Common myeloid progenitor, CD34-positive (primary cell): Measurements from ENCODE around the gene KIAA0040.

Experiments used
- CTCF ChIA-PET: fragments of 350-600 bp; sonication (Branson Sonifier 250); formaldehyde crosslinking; loops from one replicate; lab custom pipeline; 2021; ENCODE audit warnings: antibody characterized with exemption; lab: Charles Lee
- POLR2A ChIA-PET: fragments of 350-600 bp; sonication (Branson Sonifier 250); formaldehyde crosslinking; loops from one replicate; lab custom pipeline; 2021; ENCODE audit warnings: antibody characterized with exemption; lab: Charles Lee
- DNase-seq, 3 donors: peaks; one replicate each; pipeline versions ENCODE4 v3.0.0 to v3.0.0-alpha.2; 2013
- H3K27ac ChIP-seq, 2 experiments: 1 replicate in 1 of 2; 2 replicates in 1 of 2; pipeline ENCODE4 v1.7.0; 2013; ENCODE audit warnings: inconsistent platforms in 2 of 2, low read length in 2 of 2, mild to moderate bottlenecking in 2 of 2, low read depth in 1 of 2, moderate library complexity in 1 of 2; ENCODE audit not compliant: severe bottlenecking in 2 of 2, insufficient read depth in 1 of 2, poor library complexity in 1 of 2
- H3K27me3 ChIP-seq, 5 experiments: replicated peaks in 2 of 5; 1 replicate in 3 of 5; 2 replicates in 2 of 5; pipeline versions ENCODE4 v1.6.1 to v1.7.0; 2013; ENCODE audit warnings: low read length in 4 of 5, mild to moderate bottlenecking in 2 of 5, moderate library complexity in 2 of 5, inconsistent platforms in 1 of 5; ENCODE audit not compliant: insufficient read depth in 5 of 5, control insufficient read depth in 4 of 5
- H3K36me3 ChIP-seq, 4 experiments: 1 replicate in 2 of 4; 2 replicates in 2 of 4; pipeline versions ENCODE4 v1.6.1 to v1.7.0; 2013; ENCODE audit warnings: low read length in 3 of 4, control low read depth in 1 of 4, mild to moderate bottlenecking in 1 of 4; ENCODE audit not compliant: control insufficient read depth in 4 of 4, insufficient read depth in 4 of 4
- H3K4me1 ChIP-seq, 4 experiments: 1 replicate in 3 of 4; 2 replicates in 1 of 4; pipeline versions ENCODE4 v1.6.1 to v1.7.1; 2013; ENCODE audit warnings: low read length in 3 of 4, mild to moderate bottlenecking in 3 of 4, control low read depth in 1 of 4, inconsistent platforms in 1 of 4, moderate library complexity in 1 of 4; ENCODE audit not compliant: control insufficient read depth in 4 of 4, insufficient read depth in 4 of 4; ENCODE audit errors: control extremely low read depth in 1 of 4
- H3K4me3 ChIP-seq, 7 experiments: 1 replicate in 4 of 7; 2 replicates in 3 of 7; pipeline versions ENCODE4 v1.5.1 to v1.7.0; 2013; ENCODE audit warnings: mild to moderate bottlenecking in 7 of 7, low read length in 6 of 7, moderate library complexity in 6 of 7, inconsistent platforms in 2 of 7, low read depth in 2 of 7, control low read depth in 1 of 7; ENCODE audit not compliant: insufficient read depth in 4 of 7, control insufficient read depth in 1 of 7; ENCODE audit errors: extremely low read depth in 1 of 7
- H3K9me3 ChIP-seq, 5 experiments: 1 replicate in 4 of 5; 2 replicates in 1 of 5; pipeline versions ENCODE4 v1.6.1 to v1.7.1; 2013; ENCODE audit warnings: low read length in 4 of 5, mild to moderate bottlenecking in 2 of 5, inconsistent platforms in 1 of 5, low read depth in 1 of 5, moderate library complexity in 1 of 5; ENCODE audit not compliant: control insufficient read depth in 4 of 5, insufficient read depth in 2 of 5; ENCODE audit errors: control extremely low read depth in 1 of 5
- WGBS: methylation state at CpG from one replicate; pipeline ENCODE4 v1.1.5; 2013; ENCODE audit not compliant: insufficient coverage; 5-methylcytosine and 5-hydroxymethylcytosine counted together

KIAA0040 gene

DNA sequence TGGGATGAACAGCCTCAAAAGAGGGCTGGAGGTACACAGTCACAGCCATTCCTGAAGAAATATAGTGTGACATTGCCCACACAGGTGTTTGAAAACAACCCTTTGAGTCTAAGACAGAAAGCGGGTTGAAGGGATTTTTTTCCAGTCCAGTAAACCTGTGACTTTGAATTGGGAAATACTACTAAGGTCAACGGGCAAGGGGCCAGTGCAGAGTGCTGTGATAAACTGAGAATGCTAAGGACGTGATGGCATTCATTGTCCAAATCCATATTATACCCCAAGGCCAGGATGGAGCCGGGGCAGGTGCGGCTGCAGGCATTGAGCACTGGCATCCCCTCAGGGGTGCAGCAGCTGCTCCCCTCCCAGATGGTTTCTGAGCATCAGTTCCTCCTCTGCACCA is 36.6 kb downstream of the KIAA0040 start:
- peaks cover 2 to 9% (median 6%) of the 10 kb centered on the region in 4 experiments for H3K4me1 ChIP-seq
- peaks cover 8 to 22% (median 13%) of the 10 kb centered on the region in 4 experiments for H3K36me3 ChIP-seq
- H3K27ac ChIP-seq, result no peak overlapping the region
- 71% methylated on average over 4 of the region's 5 CpGs for WGBS
- DNase-seq, result no peak
- no peak overlapping the region for H3K4me3 ChIP-seq
- no peaks in the 10 kb centered on the region for H3K9me3 ChIP-seq
- peaks cover 0 to 24% (median 7%) of the 10 kb centered on the region in 5 experiments for H3K27me3 ChIP-seq
- POLR2A ChIA-PET, result no interaction called here
- CTCF ChIA-PET, result interaction anchor here (0.7 to 12.2 kb wide), 23 partner anchors 9 to 919 kb away, joined by 3 to 167 read pairs (median 5); no protein-coding TSS in a partner anchor

DNA sequence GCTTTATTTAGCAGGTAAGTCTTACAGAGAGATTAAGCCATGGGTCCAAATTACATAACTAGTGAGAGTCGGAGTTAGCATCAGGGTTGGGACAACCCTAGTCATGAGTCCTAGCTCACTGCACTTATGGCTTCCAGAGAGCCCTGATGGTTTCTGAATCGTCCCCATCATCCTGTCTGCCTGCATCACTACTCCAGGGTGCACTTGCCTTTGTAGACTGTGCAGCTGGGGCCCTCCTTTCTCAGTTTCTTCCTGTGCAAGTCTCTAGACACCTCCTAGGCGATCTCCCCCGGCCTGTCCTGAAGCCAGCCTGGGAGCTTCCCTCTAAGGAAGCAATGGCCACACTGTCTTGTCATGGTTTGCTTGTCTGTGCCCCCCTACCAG is 37.1 kb downstream of the KIAA0040 start:
- Histone ChIP-seq H3K36me3 (peaks cover 7 to 17% (median 11%) of the 10 kb centered on the region in 4 experiments), H3K4me3 (no peak overlapping the region), H3K27ac (no peak overlapping the region), H3K27me3 (peaks cover 0 to 24% (median 7%) of the 10 kb centered on the region in 5 experiments), H3K4me1 (peaks cover 2 to 9% (median 5%) of the 10 kb centered on the region in 4 experiments), H3K9me3 (no peaks in the 10 kb centered on the region)
- POLR2A ChIA-PET, result interaction anchor here (1.0 kb wide), 1 partner anchor 163 kb away, joined by 5 read pairs; no protein-coding TSS in a partner anchor
- WGBS, result 92% methylated on average over 4 of the region's 4 CpGs
- CTCF ChIA-PET, result interaction anchor here (0.7 to 12.2 kb wide), 42 partner anchors 9 to 919 kb away, joined by 3 to 167 read pairs (median 5); no protein-coding TSS in a partner anchor
- no peak for DNase-seq

DNA sequence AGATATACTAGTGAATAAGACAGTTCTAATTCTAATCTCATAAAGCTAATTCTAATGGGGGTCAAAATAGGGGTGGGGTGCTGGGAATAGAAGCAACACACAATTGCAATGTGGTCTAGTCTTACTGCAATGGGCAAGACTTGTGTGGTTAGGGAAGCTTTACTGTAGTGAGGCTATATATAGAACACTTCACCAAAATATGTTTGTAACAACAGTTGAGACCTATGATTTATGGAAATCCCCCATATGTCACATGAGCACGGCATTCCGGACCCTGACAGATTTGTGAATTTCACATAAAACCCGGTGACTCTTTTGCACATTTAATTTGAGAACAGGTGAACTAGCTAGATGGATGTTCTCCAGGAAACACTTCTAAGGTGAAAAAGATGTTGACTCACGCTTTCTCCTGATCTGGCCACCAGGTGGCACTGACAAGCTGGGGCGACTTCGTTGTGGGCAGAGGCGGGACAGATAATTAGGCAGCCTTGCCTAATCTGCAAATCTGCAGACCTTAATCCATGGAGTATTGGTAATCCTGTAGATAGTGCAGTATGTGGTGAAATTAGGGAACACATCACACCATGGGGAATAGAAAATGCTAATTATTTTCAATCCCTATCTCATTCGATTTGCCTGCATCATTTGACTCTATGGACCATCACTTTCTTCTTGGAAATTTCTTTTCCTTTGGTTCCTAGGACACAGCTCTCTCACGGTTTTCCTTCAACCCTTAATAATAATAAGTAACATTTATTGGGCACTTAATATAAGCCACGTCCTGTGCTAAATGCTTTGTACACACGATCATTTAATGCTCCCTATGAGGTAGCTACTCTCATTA is 37.7 kb downstream of the KIAA0040 start:
- Histone ChIP-seq H3K4me1 (peaks cover 0 to 9% (median 5%) of the 10 kb centered on the region in 4 experiments), H3K27me3 (peaks cover 0 to 28% (median 9%) of the 10 kb centered on the region in 5 experiments), H3K4me3 (no peak overlapping the region), H3K9me3 (no peaks in the 10 kb centered on the region), H3K36me3 (peaks cover 2 to 11% (median 6%) of the 10 kb centered on the region in 4 experiments), H3K27ac (no peak overlapping the region)
- ChIA-PET POLR2A (interaction anchor here (0.5 to 1.0 kb wide), 2 partner anchors 33 to 164 kb away, joined by 3 to 5 read pairs; no protein-coding TSS in a partner anchor), CTCF (interaction anchor here (0.6 to 12.2 kb wide), 46 partner anchors 9 to 920 kb away, joined by 3 to 167 read pairs (median 4); no protein-coding TSS in a partner anchor)
- WGBS, result 23% methylated on average over 7 of the region's 11 CpGs
- DNase-seq, result peak; percentile 56 to 83 (median 77)

DNA sequence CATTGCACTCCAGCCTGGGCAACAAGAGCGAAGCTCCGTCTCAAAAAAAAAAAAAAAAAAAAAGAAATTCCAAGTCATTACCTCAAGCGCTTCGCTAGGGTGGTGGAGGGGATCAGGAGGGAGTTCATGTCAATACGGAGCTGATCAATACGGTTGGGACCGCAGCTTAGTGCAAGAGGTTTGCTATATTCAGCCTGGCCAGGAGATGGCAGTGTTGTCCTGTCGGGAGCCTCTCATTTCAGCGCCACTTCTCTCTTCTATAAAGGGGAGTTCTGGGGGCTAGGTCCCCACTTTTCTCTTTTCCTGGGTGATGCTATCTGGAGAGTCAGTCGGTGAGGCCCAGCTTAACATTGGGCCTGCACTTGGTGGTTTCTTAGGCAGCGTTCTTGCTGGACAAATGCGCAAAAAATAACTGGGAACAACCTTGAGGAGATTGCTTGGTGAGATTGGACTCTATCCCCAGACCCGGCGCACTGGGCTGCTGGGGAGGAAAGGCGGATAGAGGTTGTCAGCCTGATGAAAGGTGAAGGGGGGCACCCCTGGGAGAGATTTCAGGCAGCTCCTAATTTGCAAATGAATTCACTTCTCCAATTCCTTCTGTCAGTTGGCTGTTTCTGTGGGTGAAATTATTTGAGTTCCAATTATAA is 40.4 kb downstream of the KIAA0040 start:
- H3K27me3 ChIP-seq, result peaks cover 0 to 28% (median 9%) of the 10 kb centered on the region in 5 experiments
- H3K27ac ChIP-seq, result no peak overlapping the region
- peak; percentile 63 to 75 (median 67) for DNase-seq
- peaks cover 0 to 9% (median 5%) of the 10 kb centered on the region in 4 experiments for H3K4me1 ChIP-seq
- POLR2A ChIA-PET, result interaction anchor here (0.7 kb wide), 1 partner anchor 693 kb away, joined by 3 read pairs; no protein-coding TSS in a partner anchor
- H3K36me3 ChIP-seq, result no peaks in the 10 kb centered on the region
- 7% methylated on average over 9 of the region's 15 CpGs for WGBS
- no peaks in the 10 kb centered on the region for H3K9me3 ChIP-seq
- no peak overlapping the region for H3K4me3 ChIP-seq
- CTCF ChIA-PET, result interaction anchor here (0.7 to 5.3 kb wide), 32 partner anchors 9 to 971 kb away, joined by 3 to 140 read pairs (median 4); partner anchors contain the start of genes MRPS14, TNN and TNR

DNA sequence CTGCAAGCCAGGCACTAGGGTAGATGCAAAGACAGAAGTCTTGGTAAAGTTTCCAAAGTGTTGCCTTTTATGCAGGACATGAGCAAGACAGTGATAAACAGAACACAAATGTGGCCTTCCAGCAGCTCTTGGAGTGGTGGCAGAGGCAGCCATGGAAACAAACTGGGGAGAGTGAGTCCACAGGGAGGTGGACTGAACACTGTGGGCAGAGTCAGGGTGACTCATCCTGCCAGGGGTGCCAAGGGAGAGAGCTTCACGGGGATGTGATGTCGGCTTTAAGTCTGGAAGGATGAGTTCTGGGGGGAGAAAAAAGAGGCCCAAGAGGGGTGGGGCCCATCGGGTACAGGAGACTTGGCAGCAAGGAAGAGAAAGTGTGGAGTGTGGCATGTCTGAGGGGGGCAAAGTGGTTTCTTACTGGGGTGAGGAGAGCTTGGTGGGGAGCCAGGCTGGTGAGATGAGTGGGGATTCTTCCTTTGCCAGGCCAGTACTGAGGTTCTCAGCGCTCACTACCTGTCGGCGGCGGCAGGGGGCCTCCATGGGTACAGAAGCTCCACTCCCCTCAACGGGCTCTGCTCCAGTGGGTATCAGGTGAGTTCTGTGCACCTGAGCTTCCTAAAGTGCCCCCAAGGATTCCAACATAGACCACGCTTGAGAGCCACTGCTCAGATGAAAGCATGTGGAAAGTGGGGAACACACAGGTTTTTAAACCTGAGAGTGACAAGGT is 41.8 kb downstream of the KIAA0040 start:
- peaks cover 0 to 28% (median 9%) of the 10 kb centered on the region in 5 experiments for H3K27me3 ChIP-seq
- POLR2A ChIA-PET, result no interaction called here
- H3K4me3 ChIP-seq, result no peak overlapping the region
- CTCF ChIA-PET, result interaction anchor here (0.7 to 5.3 kb wide), 21 partner anchors 10 to 972 kb away, joined by 3 to 140 read pairs (median 5); partner anchors contain the start of genes TNN and TNR
- H3K4me1 ChIP-seq, result peaks cover 0 to 10% (median 5%) of the 10 kb centered on the region in 4 experiments
- H3K27ac ChIP-seq, result no peak overlapping the region
- 91% methylated on average over 8 of the region's 9 CpGs for WGBS
- DNase-seq, result peak in 1 of 3 donors; percentile 10
- no peaks in the 10 kb centered on the region for H3K36me3 ChIP-seq
- H3K9me3 ChIP-seq, result no peaks in the 10 kb centered on the region

DNA sequence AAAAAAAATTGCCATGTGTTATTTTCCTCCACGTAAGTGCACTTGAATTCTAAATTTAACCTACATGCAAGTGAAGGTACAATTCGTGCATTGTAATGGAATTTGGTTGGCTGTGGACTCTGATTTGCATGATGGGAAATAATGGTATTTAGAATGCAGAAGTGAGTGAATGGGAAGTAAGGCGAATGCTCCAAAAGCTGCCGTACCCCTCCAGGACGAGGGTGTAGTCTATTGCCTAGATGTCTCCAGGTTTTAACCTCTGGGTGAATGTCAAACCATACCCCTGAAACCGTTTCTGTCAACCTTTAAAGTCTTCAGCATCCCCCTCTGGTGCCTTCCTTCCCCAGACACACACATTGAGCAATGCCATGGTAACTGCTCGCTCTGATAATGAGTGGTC is 44.5 kb downstream of the KIAA0040 start:
- Histone ChIP-seq H3K27me3 (peaks cover 0 to 14% (median 2%) of the 10 kb centered on the region in 5 experiments), H3K4me3 (no peak overlapping the region), H3K27ac (no peak overlapping the region), H3K36me3 (no peaks in the 10 kb centered on the region), H3K4me1 (peaks cover 0 to 5% (median 2%) of the 10 kb centered on the region in 4 experiments), H3K9me3 (no peaks in the 10 kb centered on the region)
- no peak for DNase-seq
- 59% methylated on average over 5 of the region's 7 CpGs for WGBS
- ChIA-PET CTCF (interaction anchor here (1.4 to 5.0 kb wide), 6 partner anchors 8 to 596 kb away, joined by 4 to 38 read pairs (median 22); no protein-coding TSS in a partner anchor), POLR2A (no interaction called here)
